Dendritic cell treated with granulocyte-macrophage colony-stimulating factor and Interleukin-4, amounts not matched to agents 40 ng/mL and 50 ng/mL, for 4 days (primary cell): ENCODE data around the gene SNX33.
"Not testable (repeated sequence)": the region's sequence is repeated elsewhere in the genome, so short reads cannot be mapped to it uniquely, and the experiment has no call there.

Experiments used
- H3K27ac Mint-ChIP-seq: one replicate; pipeline ENCODE4 v1.8.0; 2022; ENCODE audit warnings: mild to moderate bottlenecking, mixed read lengths
- H3K27me3 Mint-ChIP-seq: one replicate; pipeline ENCODE4 v1.8.0; 2022; ENCODE audit warnings: mild to moderate bottlenecking, mixed read lengths
- H3K36me3 Mint-ChIP-seq: one replicate; pipeline ENCODE4 v1.8.0; 2022; ENCODE audit warnings: low read depth, mixed read lengths
- H3K4me1 Mint-ChIP-seq: one replicate; pipeline ENCODE4 v1.8.0; 2022; ENCODE audit warnings: low read depth, mixed read lengths
- H3K4me3 Mint-ChIP-seq: one replicate; pipeline ENCODE4 v1.8.0; 2022; ENCODE audit warnings: mild to moderate bottlenecking, moderate library complexity, mixed read lengths
- H3K9me3 Mint-ChIP-seq: one replicate; pipeline ENCODE4 v1.8.0; 2022; ENCODE audit warnings: mixed read lengths
- intact Hi-C: fragments of 100-400 bp; cut with micrococcal nuclease; formaldehyde crosslinking; loops from one replicate; pipeline ENCODE4 v1.15.0; 2022

Gene SNX33

DNA sequence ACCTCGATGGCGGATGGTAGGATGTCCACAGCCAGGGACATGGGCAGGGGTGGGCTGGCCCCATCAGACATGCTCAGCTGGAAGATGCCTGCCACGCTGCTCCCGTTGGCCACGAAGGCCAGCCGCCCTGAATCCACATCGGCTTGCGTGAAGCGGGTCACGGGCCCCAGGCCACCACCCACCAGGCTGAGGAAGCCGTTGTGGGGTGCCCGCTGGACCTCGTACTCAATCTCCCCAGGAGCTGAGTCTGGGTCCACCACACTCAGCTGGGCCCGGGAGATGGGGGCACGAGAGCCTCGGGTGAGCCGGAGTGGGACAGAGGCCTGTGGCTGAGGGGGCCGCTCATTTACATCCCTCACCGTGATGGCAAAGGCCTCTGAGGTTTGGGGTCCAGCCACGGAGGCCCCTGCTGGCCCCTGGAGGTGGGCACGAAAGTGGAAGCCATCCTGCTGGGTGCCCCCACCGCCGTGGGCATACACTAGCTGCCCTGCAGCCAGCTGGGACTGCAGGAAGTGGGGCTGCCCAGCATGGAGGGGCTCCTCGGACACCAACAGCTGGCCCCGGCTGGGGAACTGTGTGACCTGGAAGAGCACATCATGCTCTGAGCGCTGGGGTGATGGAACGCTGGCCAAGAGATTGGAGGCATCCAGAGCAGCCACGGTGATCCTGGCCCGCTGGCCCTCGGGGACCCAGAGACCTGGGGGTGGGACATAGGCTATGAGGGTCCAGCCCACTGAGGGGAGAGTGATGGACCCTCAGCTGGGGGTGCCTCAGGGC, 29.2 kb downstream of the SNX33 start:
- Mint-ChIP-seq H3K27ac (no peak overlapping the region), H3K4me1 (peaks cover 8% of the 10 kb centered on the region), H3K4me3 (no peak overlapping the region), H3K27me3 (no peaks in the 10 kb centered on the region), H3K9me3 (no peaks in the 10 kb centered on the region), H3K36me3 (no peaks in the 10 kb centered on the region)
- intact Hi-C loops: no loop called here

DNA sequence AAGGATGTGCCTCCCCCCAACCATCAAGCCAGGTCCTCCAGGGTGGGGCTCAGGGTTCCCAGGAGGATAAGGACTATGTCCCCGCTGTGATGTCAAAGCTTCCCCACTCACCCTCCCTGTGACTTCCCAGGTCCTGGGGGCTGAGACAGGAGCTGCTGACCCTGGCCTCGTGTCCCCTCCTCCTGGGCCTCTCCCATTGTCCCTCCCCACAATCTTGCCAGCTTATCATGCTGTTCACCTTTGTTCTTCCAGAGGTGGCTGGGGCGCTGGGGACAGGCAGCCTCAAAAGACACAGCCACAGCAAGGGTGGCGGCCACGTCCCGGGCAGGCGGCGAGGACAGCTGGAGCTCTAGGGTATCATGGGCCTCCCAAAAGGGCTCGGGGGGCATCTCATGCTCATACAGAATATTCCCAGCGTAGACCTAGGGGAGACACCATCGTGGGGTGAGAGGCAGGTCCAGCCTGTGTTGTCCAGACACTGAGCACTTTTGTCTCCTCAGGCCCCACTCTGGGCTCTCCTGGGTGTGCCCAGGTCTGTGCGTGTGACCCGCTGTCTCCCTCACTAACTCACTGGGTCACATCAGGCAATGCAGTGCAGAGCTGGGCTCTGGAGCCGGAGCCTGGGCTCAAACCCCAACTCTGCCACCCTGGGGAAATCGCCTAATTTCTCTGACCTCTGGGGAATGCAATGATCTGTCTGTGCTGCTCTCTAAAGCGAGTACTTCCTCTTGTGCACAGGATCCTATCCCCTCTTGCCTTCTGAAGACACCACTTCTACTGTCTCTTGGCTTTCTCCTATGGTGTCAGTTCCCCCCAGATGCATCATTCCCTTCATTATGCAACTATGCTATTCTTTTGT, 30.0 kb downstream of the SNX33 start:
- H3K4me1 Mint-ChIP-seq: peaks cover 8% of the 10 kb centered on the region
- no peaks in the 10 kb centered on the region for H3K27me3 Mint-ChIP-seq
- no peak overlapping the region for H3K27ac Mint-ChIP-seq
- no peaks in the 10 kb centered on the region for H3K9me3 Mint-ChIP-seq
- intact Hi-C loops: no loop called here
- no peaks in the 10 kb centered on the region for H3K36me3 Mint-ChIP-seq
- no peak overlapping the region for H3K4me3 Mint-ChIP-seq

DNA sequence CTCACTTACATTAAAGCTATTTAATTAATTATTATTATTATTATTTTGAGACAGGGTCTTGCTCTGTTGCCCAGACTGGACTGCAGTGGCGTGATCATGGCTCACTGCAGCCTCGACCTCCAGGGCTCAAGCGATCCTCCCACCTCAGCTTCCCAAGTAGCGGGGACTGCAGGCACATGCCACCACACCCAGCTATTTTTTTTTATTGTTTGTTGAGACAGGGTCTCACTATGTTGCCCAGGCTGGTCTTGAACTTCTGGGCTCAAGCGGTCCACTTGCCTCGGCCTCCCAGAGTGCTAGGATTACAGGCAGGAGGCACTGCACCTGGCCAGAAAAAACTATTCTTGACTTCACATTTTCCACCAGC, 30.6 kb downstream of the SNX33 start:
- H3K27me3 Mint-ChIP-seq, H3K36me3 Mint-ChIP-seq, H3K27ac Mint-ChIP-seq, H3K4me1 Mint-ChIP-seq, H3K9me3 Mint-ChIP-seq, intact Hi-C loops, H3K4me3 Mint-ChIP-seq: not testable (repeated sequence)

DNA sequence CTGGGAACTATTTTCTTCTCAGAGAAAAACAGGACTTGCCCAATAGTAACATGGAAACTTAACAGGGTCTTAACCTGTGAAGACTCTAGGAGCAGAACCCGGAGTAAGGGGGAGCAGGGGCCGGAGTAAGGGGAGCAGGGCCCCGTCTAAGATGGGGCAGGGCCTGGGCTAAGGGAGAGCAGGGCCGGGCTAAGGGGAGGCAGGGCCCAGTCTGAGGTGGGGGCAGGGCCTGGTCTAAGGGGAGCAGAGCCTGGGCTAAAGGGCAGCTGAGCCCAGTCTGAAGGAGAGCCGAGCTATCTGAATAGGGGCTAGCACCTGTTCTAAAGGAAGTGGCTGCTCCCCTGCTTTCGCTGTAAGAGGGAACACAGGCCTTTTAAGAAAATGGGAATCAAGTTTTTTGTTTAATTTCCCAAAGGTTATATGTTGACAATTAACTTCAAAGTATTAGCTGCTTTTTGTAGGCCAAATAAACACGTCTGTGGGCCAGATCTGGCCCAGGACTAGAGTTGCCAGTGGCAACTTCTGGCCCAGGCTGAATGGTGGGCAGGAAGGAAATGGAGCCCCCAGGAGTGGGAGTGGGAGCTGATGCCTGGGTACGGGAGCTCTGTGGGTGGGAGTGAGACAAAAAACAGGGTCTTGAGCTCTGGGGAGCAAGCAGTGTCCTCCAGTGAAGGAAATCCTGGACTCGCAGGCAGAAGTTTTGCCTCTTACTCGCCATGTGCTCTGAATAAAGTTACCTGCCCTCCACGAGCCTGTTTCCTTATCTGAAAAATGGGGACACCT, 32.5 kb downstream of the SNX33 start:
- Mint-ChIP-seq H3K27ac (peak overlapping the region; percentile 27), H3K9me3 (no peaks in the 10 kb centered on the region), H3K36me3 (no peaks in the 10 kb centered on the region), H3K4me1 (peaks cover 2% of the 10 kb centered on the region), H3K27me3 (peaks cover 8% of the 10 kb centered on the region), H3K4me3 (no peak overlapping the region)
- intact Hi-C loops: no loop called here

DNA sequence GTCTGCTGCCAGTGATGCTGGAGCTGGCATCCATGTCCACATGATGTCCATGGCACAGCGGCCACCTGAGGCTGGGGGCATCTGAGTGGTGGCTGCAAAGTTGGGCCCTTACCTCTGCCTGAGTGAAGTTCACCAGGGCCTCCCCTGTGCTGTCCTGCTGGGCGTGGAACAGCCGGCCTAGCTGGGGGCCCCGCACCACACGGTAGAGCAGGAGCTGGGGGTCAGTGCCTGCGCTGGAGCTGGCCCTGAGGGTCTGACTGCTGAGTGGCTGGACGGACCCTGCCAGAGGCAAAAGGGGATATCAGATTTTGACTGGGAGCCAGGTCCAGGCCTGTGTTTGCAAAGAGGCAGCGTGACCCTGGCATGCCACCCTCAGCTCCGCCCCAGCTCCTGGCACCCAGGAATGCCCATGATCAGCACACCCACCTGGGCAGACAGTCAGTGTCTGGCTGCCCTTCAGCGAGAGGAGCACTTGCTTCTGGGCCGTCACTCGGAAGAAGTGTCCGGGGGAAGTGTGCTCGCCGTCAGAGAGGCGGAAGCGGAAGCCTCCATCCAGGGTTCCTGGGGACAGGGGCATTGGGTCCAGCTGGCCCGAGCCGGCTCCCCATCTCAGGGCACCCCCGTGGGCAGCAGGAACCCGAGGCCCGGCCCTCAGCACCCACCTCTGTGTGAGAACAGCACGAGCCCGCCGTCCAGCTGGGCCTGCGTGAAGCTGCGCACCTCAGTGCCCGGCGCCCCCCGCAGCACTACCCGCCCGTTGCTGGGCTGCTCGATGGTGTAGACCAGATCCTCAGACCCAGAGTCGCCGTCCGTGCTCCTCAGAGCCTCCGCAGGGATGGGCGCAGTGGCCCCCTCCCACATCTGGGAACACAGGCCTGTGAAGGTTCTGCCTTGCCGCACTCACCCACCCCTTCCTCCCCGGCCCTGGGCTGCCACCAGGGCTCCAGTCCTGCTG, 34.7 kb downstream of the SNX33 start:
- Mint-ChIP-seq H3K27ac (no peak overlapping the region), H3K36me3 (no peaks in the 10 kb centered on the region), H3K27me3 (peaks cover 12% of the 10 kb centered on the region), H3K4me3 (no peak overlapping the region), H3K9me3 (no peaks in the 10 kb centered on the region), H3K4me1 (no peaks in the 10 kb centered on the region)
- intact Hi-C loops: no loop called here

DNA sequence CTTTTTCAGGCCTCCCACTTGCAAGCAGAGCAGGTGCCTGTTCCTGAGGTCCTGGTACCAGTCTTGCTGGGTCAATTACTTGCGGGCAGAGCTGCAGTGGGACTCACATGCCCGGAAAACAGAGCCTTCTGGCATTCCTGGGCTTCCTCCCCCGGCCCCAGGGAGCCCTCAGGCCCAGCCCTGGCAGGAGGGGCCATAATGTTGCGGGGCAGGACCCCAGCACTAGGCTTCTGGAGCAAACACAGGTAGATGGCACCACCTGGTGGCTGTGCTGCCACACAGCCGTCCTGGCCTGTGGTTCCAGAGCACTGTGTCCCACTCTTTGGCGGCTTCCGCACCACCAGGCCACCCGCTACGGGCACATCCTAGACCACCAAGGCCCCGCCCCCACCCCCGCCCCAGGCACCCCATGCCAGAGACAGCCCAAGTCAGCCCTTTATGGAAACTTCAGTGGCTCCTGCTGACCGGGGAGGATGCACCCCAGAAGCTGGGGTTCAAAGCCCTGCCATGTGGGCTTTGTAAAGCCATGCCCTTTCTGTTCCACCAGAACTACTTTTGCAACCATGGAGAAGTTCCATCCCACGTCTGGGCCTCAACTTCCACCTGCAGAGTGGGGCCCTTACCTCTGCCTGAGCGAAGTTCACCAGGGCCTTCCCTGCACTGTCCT, 36.1 kb downstream of the SNX33 start:
- intact Hi-C loops, H3K9me3 Mint-ChIP-seq, H3K27ac Mint-ChIP-seq, H3K36me3 Mint-ChIP-seq, H3K4me1 Mint-ChIP-seq, H3K4me3 Mint-ChIP-seq: not testable (repeated sequence)
- H3K27me3 Mint-ChIP-seq: peaks cover 12% of the 10 kb centered on the region

DNA sequence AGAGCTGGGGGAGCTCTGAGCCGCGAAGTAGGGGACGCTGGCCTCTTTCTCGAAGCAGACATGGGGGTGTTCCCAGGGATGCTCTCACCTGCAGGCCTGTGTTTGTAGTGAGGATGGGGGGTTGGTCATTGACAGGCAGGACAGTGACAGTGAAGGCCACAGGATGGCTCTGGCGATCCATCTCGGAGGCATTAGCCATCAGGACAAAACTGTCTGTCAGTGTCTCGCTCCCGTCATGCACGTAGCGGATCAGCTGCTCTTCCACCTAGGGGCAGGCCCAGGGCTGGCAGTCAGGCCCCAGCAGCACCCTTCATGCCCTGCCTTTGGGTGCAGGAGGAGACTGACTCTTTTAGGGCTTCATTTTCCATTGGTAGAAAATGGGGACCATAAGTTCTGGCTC, 36.9 kb downstream of the SNX33 start:
- Mint-ChIP-seq H3K27me3 (peaks cover 17% of the 10 kb centered on the region), H3K27ac (no peak overlapping the region), H3K36me3 (no peaks in the 10 kb centered on the region), H3K4me1 (no peaks in the 10 kb centered on the region), H3K4me3 (no peak overlapping the region), H3K9me3 (no peaks in the 10 kb centered on the region)
- intact Hi-C loops: loop anchor here (5.0 kb wide), 1 partner anchor 38 kb away; a partner anchor contains a TSS

DNA sequence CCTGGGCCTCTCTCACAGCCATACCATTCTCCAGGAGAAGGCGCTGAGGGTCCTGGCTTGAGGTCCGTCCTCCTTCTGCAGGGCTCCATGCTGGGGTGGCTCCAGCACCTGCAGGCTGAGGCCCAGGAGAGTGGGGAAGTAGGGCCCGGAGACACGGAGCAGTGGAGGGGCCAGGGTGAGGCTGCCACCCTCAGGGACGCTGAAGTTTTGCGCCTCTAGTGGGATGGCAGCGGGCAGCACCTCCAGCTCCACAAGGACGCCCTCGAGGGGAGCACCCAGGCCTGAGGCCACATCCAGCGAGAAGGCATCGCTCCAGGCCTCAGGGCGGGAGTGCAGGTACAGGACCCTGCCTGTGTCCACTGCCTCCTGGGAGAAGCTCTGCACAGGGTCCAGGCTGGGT, 37.5 kb downstream of the SNX33 start:
- intact Hi-C loops: loop anchor here (5.0 kb wide), 1 partner anchor 37 kb away; a partner anchor contains a TSS
- no peaks in the 10 kb centered on the region for H3K4me1 Mint-ChIP-seq

DNA sequence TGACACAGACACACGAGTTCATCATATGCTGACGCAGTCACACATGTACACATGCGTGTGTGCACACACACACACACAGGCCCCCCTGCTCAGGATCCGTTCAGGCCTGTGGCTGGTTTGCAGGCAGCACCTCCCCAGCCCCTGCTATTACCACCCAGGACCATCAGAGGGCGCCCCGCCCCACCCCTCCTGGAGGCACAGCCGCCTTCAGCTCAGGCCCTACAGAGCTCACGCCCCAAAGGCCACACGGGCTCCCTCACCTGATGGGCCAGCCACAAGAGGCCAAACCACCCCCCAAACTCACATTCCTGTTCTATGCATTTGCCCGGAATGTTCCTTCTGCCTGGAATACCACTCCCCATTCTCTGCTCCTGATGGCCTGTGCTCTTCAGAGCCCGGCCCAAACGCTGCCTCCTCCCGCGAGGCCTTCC, 38.5 kb downstream of the SNX33 start:
- peaks cover 27% of the 10 kb centered on the region for H3K27me3 Mint-ChIP-seq
- H3K27ac Mint-ChIP-seq, H3K9me3 Mint-ChIP-seq, H3K4me1 Mint-ChIP-seq, H3K4me3 Mint-ChIP-seq, H3K36me3 Mint-ChIP-seq: not testable (repeated sequence)
- intact Hi-C loops: loop anchor here (2.0 to 5.0 kb wide), 2 partner anchors 36 to 117 kb away; a partner anchor contains a TSS

More for the DNA sequence above, 37.5 kb downstream of the SNX33 start:
- Mint-ChIP-seq H3K4me3 (no peak overlapping the region), H3K27me3 (peaks cover 17% of the 10 kb centered on the region), H3K27ac (no peak overlapping the region), H3K36me3 (no peaks in the 10 kb centered on the region), H3K9me3 (no peaks in the 10 kb centered on the region)

DNA sequence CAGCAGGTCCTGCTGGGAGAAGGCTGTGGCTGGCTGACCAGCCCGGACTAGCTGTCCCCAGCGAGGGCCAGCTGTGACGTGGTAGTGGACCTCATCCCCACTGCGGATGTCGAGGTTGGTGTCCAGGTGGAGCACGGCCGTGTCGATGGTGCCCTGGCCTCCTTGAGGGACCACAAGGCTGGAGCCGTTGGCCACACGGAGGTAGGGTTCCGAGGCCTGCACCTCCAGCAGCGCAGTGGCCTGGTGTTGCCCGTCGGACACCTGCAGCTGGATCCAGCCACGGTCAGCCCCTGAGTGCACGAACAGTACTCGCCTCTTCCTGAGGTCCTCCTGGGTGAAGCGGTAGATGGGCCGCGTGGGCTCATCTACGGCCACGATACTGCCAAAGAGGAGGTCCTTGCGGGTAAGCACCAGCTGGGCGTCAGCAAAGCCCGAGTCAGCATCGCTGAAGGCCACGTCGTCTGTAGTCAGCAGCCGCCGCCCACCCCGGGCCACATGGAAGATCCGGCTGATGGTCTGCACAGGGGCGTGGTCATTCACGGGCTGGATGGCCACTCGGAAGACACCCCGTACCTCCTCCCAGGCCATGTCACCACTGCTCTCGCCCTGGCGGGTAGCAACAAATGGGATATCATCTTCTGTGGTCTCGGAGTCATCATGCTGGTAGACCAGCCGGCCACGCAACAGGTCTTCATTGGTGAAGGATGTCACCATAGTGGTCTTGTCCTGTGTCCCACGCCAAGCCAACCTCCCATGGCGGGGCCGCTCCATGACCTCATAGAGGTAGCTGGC, 40.0 kb downstream of the SNX33 start:
- Mint-ChIP-seq H3K27me3 (peaks cover 34% of the 10 kb centered on the region), H3K27ac (no peak overlapping the region)

DNA sequence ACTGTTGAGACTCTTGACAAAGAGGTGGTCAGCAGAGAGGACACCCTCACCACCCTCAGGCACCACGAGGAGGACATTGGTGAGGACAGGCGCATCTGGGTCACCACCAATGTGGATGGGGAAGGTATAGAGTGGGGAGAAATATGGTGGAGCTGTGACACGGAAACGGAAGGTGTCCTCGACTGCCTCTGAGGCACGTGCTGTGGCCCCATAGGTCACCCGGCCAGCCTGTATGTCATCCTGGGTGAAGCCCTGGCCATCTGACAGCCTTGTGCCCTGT, 40.5 kb downstream of the SNX33 start:
- Mint-ChIP-seq H3K27ac (no peak overlapping the region), H3K4me3 (no peak overlapping the region), H3K4me1 (peaks cover 11% of the 10 kb centered on the region), H3K36me3 (no peaks in the 10 kb centered on the region), H3K27me3 (peaks cover 39% of the 10 kb centered on the region), H3K9me3 (no peaks in the 10 kb centered on the region)
- intact Hi-C loops: loop anchor here (5.0 kb wide), 1 partner anchor 34 kb away; a partner anchor contains a TSS

More for the DNA sequence above, 40.0 kb downstream of the SNX33 start:
- Mint-ChIP-seq H3K4me1 (peaks cover 7% of the 10 kb centered on the region), H3K4me3 (no peak overlapping the region), H3K36me3 (no peaks in the 10 kb centered on the region), H3K9me3 (no peaks in the 10 kb centered on the region)
- intact Hi-C loops: loop anchor here (2.0 to 5.0 kb wide), 2 partner anchors 35 to 115 kb away; a partner anchor contains a TSS

DNA sequence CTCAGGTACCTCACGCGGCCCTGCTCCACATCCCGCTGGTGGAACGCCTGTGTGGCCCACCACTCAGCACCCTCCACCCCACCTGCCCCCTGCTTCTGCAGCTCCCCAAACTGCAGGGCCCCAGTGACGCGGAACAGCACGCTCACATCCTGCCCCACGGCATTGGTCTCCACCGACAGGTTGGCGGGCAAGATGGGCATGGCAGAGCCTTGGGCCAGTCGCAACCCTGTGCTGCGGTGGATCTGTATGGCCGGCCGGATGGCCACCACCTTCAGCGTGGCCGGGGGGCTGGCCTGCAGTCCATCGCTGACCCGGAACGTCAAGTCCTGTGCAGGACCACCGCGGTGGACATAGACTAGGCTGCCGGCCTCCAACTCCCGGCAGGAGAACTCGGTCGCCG, 41.1 kb downstream of the SNX33 start:
- no peak overlapping the region for H3K4me3 Mint-ChIP-seq
- no peaks in the 10 kb centered on the region for H3K36me3 Mint-ChIP-seq
- peaks cover 16% of the 10 kb centered on the region for H3K4me1 Mint-ChIP-seq
- intact Hi-C loops: loop anchor here (5.0 kb wide), 1 partner anchor 33 kb away; a partner anchor contains a TSS
- no peaks in the 10 kb centered on the region for H3K9me3 Mint-ChIP-seq
- H3K27me3 Mint-ChIP-seq: peaks cover 45% of the 10 kb centered on the region
- H3K27ac Mint-ChIP-seq: no peak overlapping the region
